ENCODE data around the gene PCSK6. TPM values are rescaled to one million over a fixed set of nuclear protein-coding genes. Genes with fewer than 3 reads are reported as not detected.

Gene PCSK6
- total RNA-seq, 2 experiments from 2014 or later: 0.57 TPM; not detected in 1

GRCh38 chr15:101490408-101490891, 943 bp upstream of the PCSK6 start:
- Histone ChIP-seq H3K4me2 (ENCODE audit: low read length) (no peak overlapping the region), H3K27ac (ENCODE audit: low read depth, low read length, poor library complexity, severe bottlenecking) (no peak overlapping the region), H2AFZ (ENCODE audit: low read length) (no peak overlapping the region), H3K79me2 (ENCODE audit: insufficient read depth, low read depth, low read length) (no peaks in the 10 kb centered on the region), H4K20me1 (ENCODE audit: insufficient read depth, low read length) (no peaks in the 10 kb centered on the region), H3K4me1 (ENCODE audit: insufficient read depth, low read length, poor library complexity, severe bottlenecking) (no peaks in the 10 kb centered on the region), H3K9me3 (ENCODE audit: low read length) (no peaks in the 10 kb centered on the region), H3K4me3 (ENCODE audit: low read depth, low read length, poor library complexity, severe bottlenecking) (no peak overlapping the region), H3K36me3 (ENCODE audit: insufficient read depth, low read length) (no peaks in the 10 kb centered on the region), H3K9me2 (ENCODE audit: insufficient read depth, low read length) (no peaks in the 10 kb centered on the region)
- TF ChIP-seq EZH2phosphoT487 (IDR thresholded peaks at IDR 0.05; ENCODE audit: borderline replicate concordance, low read depth, low read length): no peak
- TF ChIP-seq, protein P1, sequence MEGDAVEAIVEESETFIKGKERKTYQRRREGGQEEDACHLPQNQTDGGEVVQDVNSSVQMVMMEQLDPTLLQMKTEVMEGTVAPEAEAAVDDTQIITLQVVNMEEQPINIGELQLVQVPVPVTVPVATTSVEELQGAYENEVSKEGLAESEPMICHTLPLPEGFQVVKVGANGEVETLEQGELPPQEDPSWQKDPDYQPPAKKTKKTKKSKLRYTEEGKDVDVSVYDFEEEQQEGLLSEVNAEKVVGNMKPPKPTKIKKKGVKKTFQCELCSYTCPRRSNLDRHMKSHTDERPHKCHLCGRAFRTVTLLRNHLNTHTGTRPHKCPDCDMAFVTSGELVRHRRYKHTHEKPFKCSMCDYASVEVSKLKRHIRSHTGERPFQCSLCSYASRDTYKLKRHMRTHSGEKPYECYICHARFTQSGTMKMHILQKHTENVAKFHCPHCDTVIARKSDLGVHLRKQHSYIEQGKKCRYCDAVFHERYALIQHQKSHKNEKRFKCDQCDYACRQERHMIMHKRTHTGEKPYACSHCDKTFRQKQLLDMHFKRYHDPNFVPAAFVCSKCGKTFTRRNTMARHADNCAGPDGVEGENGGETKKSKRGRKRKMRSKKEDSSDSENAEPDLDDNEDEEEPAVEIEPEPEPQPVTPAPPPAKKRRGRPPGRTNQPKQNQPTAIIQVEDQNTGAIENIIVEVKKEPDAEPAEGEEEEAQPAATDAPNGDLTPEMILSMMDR (conservative IDR thresholded peaks at IDR 0.05; ENCODE audit: low read length): no peak
- intact Hi-C loops (cut with micrococcal nuclease; ENCODE audit: unreplicated experiment): no loop called here
- ChIA-PET CTCF (ENCODE audit: unreplicated experiment) (interaction anchor here (0.6 kb wide), 1 partner anchor 12 kb away, joined by 4 read pairs; no protein-coding TSS in a partner anchor), POLR2A (no interaction called here)
- no peak for DNase-seq (ENCODE audit: low spot score)
- BruUV-seq (replicated peaks): no TSS peak

DNA sequence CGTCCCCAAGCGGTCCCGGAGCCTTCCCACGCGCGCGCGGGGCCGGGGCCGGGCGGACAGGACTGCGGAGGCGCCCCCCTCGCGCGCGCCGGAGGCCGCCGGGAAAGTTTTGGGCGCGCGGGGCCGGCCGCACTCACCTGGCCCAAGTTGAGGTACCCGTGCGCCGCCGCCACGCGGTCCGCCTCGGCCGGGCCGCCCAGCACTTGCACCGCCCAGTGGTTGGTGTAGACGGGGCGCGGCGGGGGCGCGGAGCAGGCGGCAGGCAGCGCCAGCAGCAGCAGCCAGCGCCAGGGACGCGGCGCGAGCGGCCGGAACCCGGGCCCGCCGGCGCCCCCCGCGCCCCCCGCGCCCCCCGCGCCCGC, 289 bp downstream of the PCSK6 start:
- BruUV-seq (replicated peaks): no TSS peak
- ChIA-PET POLR2A (no interaction called here), CTCF (ENCODE audit: unreplicated experiment) (no interaction called here)
- no peak overlapping the region for H3K4me2 ChIP-seq (ENCODE audit: low read length)
- H3K4me3 ChIP-seq (ENCODE audit: low read depth, low read length, poor library complexity, severe bottlenecking): no peak overlapping the region
- H3K4me1 ChIP-seq (ENCODE audit: insufficient read depth, low read length, poor library complexity, severe bottlenecking): no peaks in the 10 kb centered on the region
- no peaks in the 10 kb centered on the region for H3K79me2 ChIP-seq (ENCODE audit: insufficient read depth, low read depth, low read length)
- H2AFZ ChIP-seq (ENCODE audit: low read length): no peak overlapping the region
- DNase-seq (ENCODE audit: low spot score): no peak
- H3K9me2 ChIP-seq (ENCODE audit: insufficient read depth, low read length): no peaks in the 10 kb centered on the region
- intact Hi-C loops (cut with micrococcal nuclease; ENCODE audit: unreplicated experiment): no loop called here
- no peaks in the 10 kb centered on the region for H4K20me1 ChIP-seq (ENCODE audit: insufficient read depth, low read length)
- H3K36me3 ChIP-seq (ENCODE audit: insufficient read depth, low read length): no peaks in the 10 kb centered on the region
- H3K27ac ChIP-seq (ENCODE audit: low read depth, low read length, poor library complexity, severe bottlenecking): no peak overlapping the region
- H3K9me3 ChIP-seq (ENCODE audit: low read length): no peaks in the 10 kb centered on the region
- TF ChIP-seq, protein P1 (conservative IDR thresholded peaks at IDR 0.05; ENCODE audit: low read length): no peak
- no peak for TF ChIP-seq EZH2phosphoT487 (IDR thresholded peaks at IDR 0.05; ENCODE audit: borderline replicate concordance, low read depth, low read length)

- H3K79me2 ChIP-seq (ENCODE audit: insufficient read depth, low read depth, low read length): no peaks in the 10 kb centered on the region
- H3K4me1 ChIP-seq (ENCODE audit: insufficient read depth, low read length, poor library complexity, severe bottlenecking): no peaks in the 10 kb centered on the region
- no peak overlapping the region for H3K27ac ChIP-seq (ENCODE audit: low read depth, low read length, poor library complexity, severe bottlenecking)
- no TSS peak for BruUV-seq (replicated peaks)
- no peaks in the 10 kb centered on the region for H4K20me1 ChIP-seq (ENCODE audit: insufficient read depth, low read length)
- no peaks in the 10 kb centered on the region for H3K9me3 ChIP-seq (ENCODE audit: low read length)
- no peak overlapping the region for H3K4me2 ChIP-seq (ENCODE audit: low read length)
- intact Hi-C loops (cut with micrococcal nuclease; ENCODE audit: unreplicated experiment): no loop called here
- TF ChIP-seq, protein P1 (conservative IDR thresholded peaks at IDR 0.05; ENCODE audit: low read length): no peak
- TF ChIP-seq EZH2phosphoT487 (IDR thresholded peaks at IDR 0.05; ENCODE audit: borderline replicate concordance, low read depth, low read length): no peak
- CTCF ChIA-PET (ENCODE audit: unreplicated experiment): interaction anchor here (0.5 kb wide), 1 partner anchor 8 kb away, joined by 3 read pairs; no protein-coding TSS in a partner anchor
- no peaks in the 10 kb centered on the region for H3K9me2 ChIP-seq (ENCODE audit: insufficient read depth, low read length)
- DNase-seq (ENCODE audit: low spot score): no peak
- H3K36me3 ChIP-seq (ENCODE audit: insufficient read depth, low read length): no peaks in the 10 kb centered on the region
- no peak overlapping the region for H2AFZ ChIP-seq (ENCODE audit: low read length)
- no peak overlapping the region for H3K4me3 ChIP-seq (ENCODE audit: low read depth, low read length, poor library complexity, severe bottlenecking)
- POLR2A ChIA-PET: no interaction called here
Measured at GRCh38 chr15:101488300-101489164, 975 bp downstream of the PCSK6 start.
